Measurements from ENCODE around the gene B4GALNT2. TPM values are rescaled to one million over a fixed set of nuclear protein-coding genes. Genes with fewer than 3 reads are reported as not detected.
A peak's percentile ranks its signal among the peaks of the same experiment; 100 is the strongest.

B4GALNT2 gene
- total and polyA plus RNA-seq, 2 of the 13 experiments (the other 11 are each of a cell fraction or from before 2014, with no cell fraction given): not detected

DNA sequence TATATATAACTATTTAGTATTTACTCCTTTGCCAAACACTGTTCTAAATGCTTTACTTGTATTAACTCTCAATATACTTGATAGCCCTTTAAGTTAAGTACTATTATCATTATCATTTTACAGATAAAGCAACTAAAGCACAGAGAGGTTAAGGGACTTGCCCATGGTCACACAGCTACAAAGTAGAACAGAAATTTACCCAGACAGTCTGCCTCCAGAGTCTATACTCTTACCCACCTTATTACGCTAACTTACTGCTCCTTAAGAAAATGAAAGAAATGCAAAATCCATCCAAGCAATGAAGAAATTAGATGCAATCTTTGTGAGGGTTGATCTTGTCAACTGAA, 25.4 kb upstream of the B4GALNT2 start:
- H3K4me1 ChIP-seq (ENCODE audit: insufficient read depth, low read length): peaks cover 53% of the 10 kb centered on the region
- CTCF ChIA-PET (ENCODE audit: low intra/inter-chr PET ratio, low total read pairs): no interaction called here
- WGBS (ENCODE audit: low lambda C conversion rate): 98% methylated on average over 1 of the region's 1 CpG

DNA sequence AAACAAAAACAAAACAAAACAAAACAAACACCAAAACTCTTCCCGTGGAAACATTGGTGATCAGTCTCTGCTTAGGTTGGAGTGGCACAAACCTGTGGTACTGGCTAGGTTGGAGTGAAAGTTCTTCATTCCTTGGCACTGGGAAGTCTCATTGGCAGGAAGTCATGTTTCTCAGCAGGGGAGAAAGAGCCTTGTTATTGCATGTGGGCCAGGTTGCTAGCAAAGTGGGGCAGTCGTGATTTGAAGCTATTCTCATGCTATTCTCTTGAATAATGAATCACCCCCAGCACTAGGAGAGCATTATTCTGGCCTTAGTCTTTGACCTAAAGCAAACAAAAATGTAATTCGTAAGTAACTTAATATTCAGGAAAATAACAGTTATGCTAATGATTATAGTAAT, 24.3 kb upstream of the B4GALNT2 start:
- no peak for DNase-seq (ENCODE audit: low spot score)
- peaks cover 50% of the 10 kb centered on the region for H3K4me1 ChIP-seq (ENCODE audit: insufficient read depth, low read length)
- FAIRE-seq: no peak
- no peaks in the 10 kb centered on the region for H3K27me3 ChIP-seq (ENCODE audit: control insufficient read depth in 1 of 2, insufficient read depth in 2 of 2, low read length in 2 of 2)
- H4K20me1 ChIP-seq (ENCODE audit: insufficient read depth, low read length): no peaks in the 10 kb centered on the region
- no peak overlapping the region for H2AFZ ChIP-seq (ENCODE audit: low read length)
- no peaks in the 10 kb centered on the region for H3K36me3 ChIP-seq (replicated peaks in 1 of 2; ENCODE audit: control insufficient read depth in 1 of 2, insufficient read depth in 2 of 2, low read length in 2 of 2)
- TF ChIP-seq, protein P1, sequence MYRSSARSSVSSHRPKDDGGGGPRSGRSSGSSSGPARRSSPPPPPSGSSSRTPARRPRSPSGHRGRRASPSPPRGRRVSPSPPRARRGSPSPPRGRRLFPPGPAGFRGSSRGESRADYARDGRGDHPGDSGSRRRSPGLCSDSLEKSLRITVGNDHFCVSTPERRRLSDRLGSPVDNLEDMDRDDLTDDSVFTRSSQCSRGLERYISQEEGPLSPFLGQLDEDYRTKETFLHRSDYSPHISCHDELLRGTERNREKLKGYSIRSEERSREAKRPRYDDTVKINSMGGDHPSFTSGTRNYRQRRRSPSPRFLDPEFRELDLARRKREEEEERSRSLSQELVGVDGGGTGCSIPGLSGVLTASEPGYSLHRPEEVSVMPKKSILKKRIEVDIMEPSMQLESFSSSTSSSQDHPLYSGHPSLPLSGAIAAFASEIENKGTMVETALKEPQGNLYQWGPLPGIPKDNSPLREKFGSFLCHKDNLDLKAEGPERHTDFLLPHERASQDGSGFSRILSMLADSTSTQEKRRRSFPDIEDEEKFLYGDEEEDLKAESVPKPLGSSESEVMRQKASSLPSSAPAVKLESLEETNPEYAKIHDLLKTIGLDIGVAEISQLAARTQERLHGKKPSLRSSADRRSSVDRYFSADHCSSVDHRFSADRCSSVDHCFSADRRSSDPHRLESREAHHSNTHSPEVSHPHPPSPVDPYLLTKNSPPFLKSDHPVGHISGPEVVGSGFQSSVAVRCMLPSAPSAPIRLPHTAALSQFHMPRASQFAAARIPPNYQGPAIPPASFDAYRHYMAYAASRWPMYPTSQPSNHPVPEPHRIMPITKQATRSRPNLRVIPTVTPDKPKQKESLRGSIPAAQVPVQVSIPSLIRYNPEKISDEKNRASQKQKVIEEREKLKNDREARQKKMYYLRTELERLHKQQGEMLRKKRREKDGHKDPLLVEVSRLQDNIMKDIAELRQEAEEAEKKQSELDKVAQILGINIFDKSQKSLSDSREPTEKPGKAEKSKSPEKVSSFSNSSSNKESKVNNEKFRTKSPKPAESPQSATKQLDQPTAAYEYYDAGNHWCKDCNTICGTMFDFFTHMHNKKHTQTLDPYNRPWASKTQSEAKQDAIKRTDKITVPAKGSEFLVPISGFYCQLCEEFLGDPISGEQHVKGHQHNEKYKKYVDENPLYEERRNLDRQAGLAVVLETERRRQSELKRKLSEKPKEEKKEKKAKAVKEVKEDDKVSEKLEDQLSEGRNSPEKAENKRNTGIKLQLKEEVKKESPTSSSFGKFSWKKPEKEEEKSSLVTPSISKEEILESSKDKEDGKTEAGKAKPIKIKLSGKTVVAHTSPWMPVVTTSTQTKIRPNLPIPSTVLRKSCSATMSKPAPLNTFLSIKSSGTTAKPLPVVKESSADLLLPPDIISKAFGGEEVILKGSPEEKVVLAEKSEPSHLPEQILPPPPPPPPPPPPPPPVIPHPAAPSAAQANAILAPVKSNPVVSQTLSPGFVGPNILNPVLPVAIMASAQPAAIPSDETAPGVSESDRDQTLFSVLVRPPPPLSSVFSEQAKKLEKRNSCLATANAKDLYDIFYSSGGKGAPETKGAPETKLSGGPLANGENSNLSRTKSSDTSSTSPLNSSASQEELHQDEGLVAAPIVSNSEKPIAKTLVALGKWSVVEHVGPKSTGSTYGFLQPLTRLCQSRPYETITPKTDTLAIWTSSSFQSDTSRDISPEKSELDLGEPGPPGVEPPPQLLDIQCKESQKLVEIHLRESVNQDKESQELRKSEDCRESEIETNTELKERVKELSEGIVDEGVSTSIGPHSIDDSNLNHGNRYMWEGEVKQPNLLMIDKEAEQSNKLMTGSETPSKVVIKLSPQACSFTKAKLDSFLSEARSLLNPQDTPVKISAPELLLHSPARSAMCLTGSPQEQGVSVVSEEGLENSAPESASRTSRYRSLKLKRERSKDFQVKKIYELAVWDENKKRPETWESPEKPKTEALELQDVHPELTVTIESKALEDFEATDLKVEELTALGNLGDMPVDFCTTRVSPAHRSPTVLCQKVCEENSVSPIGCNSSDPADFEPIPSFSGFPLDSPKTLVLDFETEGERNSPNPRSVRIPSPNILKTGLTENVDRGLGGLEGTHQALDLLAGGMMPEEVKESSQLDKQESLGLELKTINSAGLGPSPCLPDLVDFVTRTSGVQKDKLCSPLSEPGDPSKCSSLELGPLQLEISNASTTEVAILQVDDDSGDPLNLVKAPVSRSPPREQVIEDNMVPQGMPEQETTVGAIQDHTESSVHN (CRISPR knock-in tag; IDR thresholded peaks at IDR 0.05): no peak
- no peak overlapping the region for H3K9ac ChIP-seq (ENCODE audit: insufficient read depth, low read depth, low read length)
- no peaks in the 10 kb centered on the region for H3K9me3 ChIP-seq (ENCODE audit: low read length)
- no peaks in the 10 kb centered on the region for H3K79me2 ChIP-seq (ENCODE audit: insufficient read depth, low read length)
- ChIA-PET CTCF (ENCODE audit: low intra/inter-chr PET ratio, low total read pairs) (no interaction called here), POLR2A (no interaction called here)
- H3K4me2 ChIP-seq (ENCODE audit: low read depth, low read length): no peak overlapping the region
- H3K4me3 ChIP-seq (replicated peaks in 1 of 3; ENCODE audit: insufficient read depth in 1 of 3, low read depth in 2 of 3, low read length in 3 of 3): no peak overlapping the region
- intact Hi-C loops (cut with micrococcal nuclease; ENCODE audit: unreplicated experiment): loop anchor here (5.0 kb wide), 1 partner anchor 84 kb away; no protein-coding TSS in a partner anchor
- in situ Hi-C loops (cut with HindIII; ENCODE audit: extremely low pct_ligation_motif_present, low pct_unique_long_range_greater_than_20kb): no loop called here
- ATAC-seq: no peak
- WGBS (ENCODE audit: low lambda C conversion rate): 79% methylated on average over 3 of the region's 3 CpGs
- BruUV-seq (replicated peaks): no TSS peak
- no peak overlapping the region for H3K27ac ChIP-seq (ENCODE audit: extremely low read length, insufficient read depth, low read length)

More for the DNA sequence above, 25.4 kb upstream of the B4GALNT2 start:
- intact Hi-C loops (cut with micrococcal nuclease; ENCODE audit: unreplicated experiment): loop anchor here (2.0 to 5.0 kb wide), 2 partner anchors 38 to 85 kb away; no protein-coding TSS in a partner anchor
- DNase-seq (ENCODE audit: low spot score): no peak
- FAIRE-seq: no peak
- POLR2A ChIA-PET: interaction anchor here (1.0 to 1.8 kb wide), 4 partner anchors 11 to 135 kb away, joined by 3 to 20 read pairs (median 4); no protein-coding TSS in a partner anchor
- Histone ChIP-seq H3K4me2 (ENCODE audit: low read depth, low read length) (peak overlapping the region; percentile 54; the same call in 1 of the 2 replicates), H4K20me1 (ENCODE audit: insufficient read depth, low read length) (no peaks in the 10 kb centered on the region), H3K79me2 (ENCODE audit: insufficient read depth, low read length) (no peaks in the 10 kb centered on the region), H3K27ac (ENCODE audit: extremely low read length, insufficient read depth, low read length) (peak overlapping the region; percentile 65), H3K27me3 (ENCODE audit: control insufficient read depth in 1 of 2, insufficient read depth in 2 of 2, low read length in 2 of 2) (no peaks in the 10 kb centered on the region), H2AFZ (ENCODE audit: low read length) (no peak overlapping the region), H3K9ac (ENCODE audit: insufficient read depth, low read depth, low read length) (no peak overlapping the region), H3K4me3 (replicated peaks in 1 of 3; ENCODE audit: insufficient read depth in 1 of 3, low read depth in 2 of 3, low read length in 3 of 3) (no peak overlapping the region), H3K9me3 (ENCODE audit: low read length) (no peaks in the 10 kb centered on the region), H3K36me3 (replicated peaks in 1 of 2; ENCODE audit: control insufficient read depth in 1 of 2, insufficient read depth in 2 of 2, low read length in 2 of 2) (no peaks in the 10 kb centered on the region)
- in situ Hi-C loops (cut with HindIII; ENCODE audit: extremely low pct_ligation_motif_present, low pct_unique_long_range_greater_than_20kb): no loop called here
- BruUV-seq (replicated peaks): no TSS peak
- ATAC-seq: no peak
- TF ChIP-seq MTA3 (CRISPR knock-in tag; IDR thresholded peaks at IDR 0.05) (no peak), ARNT2 (CRISPR knock-in tag; IDR thresholded peaks at IDR 0.05; ENCODE audit: low read depth) (no peak), CHD4 (IDR thresholded peaks at IDR 0.05; ENCODE audit: borderline replicate concordance, low read length) (peak; percentile 48; the same call in 1 of the 2 replicates), ZNF768 (CRISPR knock-in tag; IDR thresholded peaks at IDR 0.05) (peak; percentile 90; the same call in 1 of the 2 replicates), FOSL2 (CRISPR knock-in tag; IDR thresholded peaks at IDR 0.05) (no peak), CCDC6 (CRISPR knock-in tag; IDR thresholded peaks at IDR 0.05) (peak; percentile 19; the same call in 1 of the 2 replicates), THYN1 (CRISPR knock-in tag; IDR thresholded peaks at IDR 0.05; ENCODE audit: borderline replicate concordance, low read depth) (0 out of 2 replicates have a peak, but pooled peaks have one; percentile 22), RFXAP (CRISPR knock-in tag; IDR thresholded peaks at IDR 0.05; ENCODE audit: borderline replicate concordance) (no peak), KAT2B (IDR thresholded peaks at IDR 0.05; ENCODE audit: borderline replicate concordance, low read depth, low read length) (no peak), ETV5 (CRISPR knock-in tag; IDR thresholded peaks at IDR 0.05; ENCODE audit: borderline replicate concordance) (no peak)
- TF ChIP-seq, protein P2, sequence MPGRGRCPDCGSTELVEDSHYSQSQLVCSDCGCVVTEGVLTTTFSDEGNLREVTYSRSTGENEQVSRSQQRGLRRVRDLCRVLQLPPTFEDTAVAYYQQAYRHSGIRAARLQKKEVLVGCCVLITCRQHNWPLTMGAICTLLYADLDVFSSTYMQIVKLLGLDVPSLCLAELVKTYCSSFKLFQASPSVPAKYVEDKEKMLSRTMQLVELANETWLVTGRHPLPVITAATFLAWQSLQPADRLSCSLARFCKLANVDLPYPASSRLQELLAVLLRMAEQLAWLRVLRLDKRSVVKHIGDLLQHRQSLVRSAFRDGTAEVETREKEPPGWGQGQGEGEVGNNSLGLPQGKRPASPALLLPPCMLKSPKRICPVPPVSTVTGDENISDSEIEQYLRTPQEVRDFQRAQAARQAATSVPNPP (CRISPR knock-in tag; IDR thresholded peaks at IDR 0.05): 0 out of 2 replicates have a peak, but pooled peaks have one; percentile 10
